A673 (cell line): ENCODE measurements around the gene CHST15. TPM values are rescaled to one million over a fixed set of nuclear protein-coding genes. Genes with fewer than 3 reads are reported as not detected.

Experiments used
- BruUV-seq: library from RNA; stranded (reverse); fragments of 400-500 nt; replicated peaks from 2 replicates; lab custom pipeline; 2021; lab: Mats Ljungman, UMichigan
- CTCF ChIA-PET: fragments of 300-600 bp; sonication (Branson Sonifier 250); formaldehyde crosslinking; loops from one replicate; lab custom pipeline; 2022; ENCODE audit warnings: antibody characterized with exemption; lab: Charles Lee
- POLR2A ChIA-PET: fragments of 300-600 bp; sonication (Branson Sonifier 250); formaldehyde crosslinking; loops from one replicate; lab custom pipeline; 2022; ENCODE audit warnings: antibody characterized with exemption; ENCODE audit not compliant: low non-redundant PET; lab: Charles Lee
- DNase-seq: peaks from one replicate; pipeline ENCODE4 v3.0.0-alpha.2; 2015; ENCODE audit warnings: low spot score
- H3K27ac ChIP-seq: fragments of 200-600 bp; sonication (generic); 2 replicates; pipeline ENCODE4 v1.5.1; 2016; ENCODE audit warnings: mixed run types, low read depth, mild to moderate bottlenecking, mixed read lengths, antibody characterized with exemption, low read length; ENCODE audit not compliant: poor library complexity, severe bottlenecking
- H3K27me3 ChIP-seq: fragments of 200-600 bp; sonication (generic); replicated peaks from 2 replicates; pipeline ENCODE4 v1.6.1; 2017; ENCODE audit warnings: mixed run types, low read depth, mild to moderate bottlenecking, mixed read lengths, antibody characterized with exemption, low read length; ENCODE audit not compliant: insufficient read depth, poor library complexity
- H3K36me3 ChIP-seq: fragments of 200-600 bp; sonication (generic); 2 replicates; pipeline ENCODE4 v1.6.1; 2016; ENCODE audit warnings: mixed run types, mild to moderate bottlenecking, mixed read lengths, antibody characterized with exemption, low read length; ENCODE audit not compliant: insufficient read depth, poor library complexity, severe bottlenecking
- H3K4me1 ChIP-seq: fragments of 200-600 bp; sonication (generic); 2 replicates; pipeline ENCODE4 v1.6.1; 2017; ENCODE audit warnings: mixed run types, mild to moderate bottlenecking, mixed read lengths, antibody characterized with exemption, low read length; ENCODE audit not compliant: insufficient read depth, poor library complexity, severe bottlenecking
- H3K4me3 ChIP-seq: fragments of 200-600 bp; sonication (generic); 2 replicates; pipeline ENCODE4 v1.5.1; 2016; ENCODE audit warnings: low read depth, mixed run types, mild to moderate bottlenecking, mixed read lengths, low read length; ENCODE audit not compliant: poor library complexity, severe bottlenecking
- H3K9me3 ChIP-seq: fragments of 200-600 bp; sonication (generic); 2 replicates; pipeline ENCODE4 v1.6.1; 2016; ENCODE audit warnings: mixed run types, low read depth, mild to moderate bottlenecking, mixed read lengths, antibody characterized with exemption, low read length; ENCODE audit not compliant: poor library complexity, severe bottlenecking
- CTCF ChIP-seq: fragments of 300-800, 200-600 bp; sonication (generic); conservative IDR thresholded peaks from 2 replicates; pipeline ENCODE4 v1.5.1; 2017; ENCODE audit warnings: low read depth, mild to moderate bottlenecking, antibody characterized with exemption, low read length, moderate library complexity, mixed read lengths
- EZH2 ChIP-seq: fragments of 200-600 bp; sonication (generic); IDR thresholded peaks from 2 replicates; pipeline ENCODE4 v1.6.1; 2017; ENCODE audit warnings: borderline replicate concordance, low read depth, mild to moderate bottlenecking, mixed read lengths, antibody characterized with exemption, low read length; ENCODE audit not compliant: poor library complexity, severe bottlenecking
- intact Hi-C: fragments of 100-400 bp; cut with micrococcal nuclease; formaldehyde crosslinking; loops from one replicate; pipeline ENCODE4 v1.10.0; 2022; ENCODE audit not compliant: unreplicated experiment
- total RNA-seq: library from RNA; stranded (reverse); gene quantifications from 2 replicates; pipeline ENCODE4 v1.2.3, GENCODE V29; 2021

CHST15 gene
- total RNA-seq, 1 experiment from 2014 or later: 1.7 TPM

- no peak overlapping the region for H3K27ac ChIP-seq
- H3K9me3 ChIP-seq: no peaks in the 10 kb centered on the region
- ChIA-PET POLR2A (no interaction called here), CTCF (no interaction called here)
- H3K4me1 ChIP-seq: no peaks in the 10 kb centered on the region
- BruUV-seq: no TSS peak
- DNase-seq: no peak
- no peak for TF ChIP-seq EZH2
- TF ChIP-seq CTCF: no peak
- no peak overlapping the region for H3K4me3 ChIP-seq
- H3K27me3 ChIP-seq: peaks cover 7% of the 10 kb centered on the region
- intact Hi-C loops: no loop called here
- H3K36me3 ChIP-seq: no peaks in the 10 kb centered on the region
Measured at GRCh38 chr10:124026589-124026939, 66.8 kb downstream of the CHST15 start.

- no peak for DNase-seq
- intact Hi-C loops: no loop called here
- BruUV-seq: no TSS peak
- Histone ChIP-seq H3K27me3 (peaks cover 8% of the 10 kb centered on the region), H3K9me3 (no peaks in the 10 kb centered on the region), H3K27ac (no peak overlapping the region), H3K36me3 (no peaks in the 10 kb centered on the region), H3K4me1 (no peaks in the 10 kb centered on the region), H3K4me3 (no peak overlapping the region)
- ChIA-PET CTCF (interaction anchor here (0.8 kb wide), 1 partner anchor 363 kb away, joined by 3 read pairs; no protein-coding TSS in a partner anchor), POLR2A (no interaction called here)
- TF ChIP-seq CTCF: 0 out of 2 replicates have a peak, but pooled peaks have one; percentile 30
- TF ChIP-seq EZH2: no peak
Measured at GRCh38 chr10:124025660-124026588, 67.5 kb downstream of the CHST15 start.

GRCh38 chr10:124025152-124025551, 68.2 kb downstream of the CHST15 start:
- BruUV-seq: no TSS peak
- H3K36me3 ChIP-seq: no peaks in the 10 kb centered on the region
- intact Hi-C loops: no loop called here
- POLR2A ChIA-PET: no interaction called here
- CTCF ChIA-PET: no interaction called here
- no peak for TF ChIP-seq CTCF
- no peak for TF ChIP-seq EZH2
- H3K27ac ChIP-seq: no peak overlapping the region
- H3K9me3 ChIP-seq: no peaks in the 10 kb centered on the region
- H3K27me3 ChIP-seq: peaks cover 8% of the 10 kb centered on the region
- H3K4me3 ChIP-seq: no peak overlapping the region
- H3K4me1 ChIP-seq: no peaks in the 10 kb centered on the region
- no peak for DNase-seq
